Measurements from ENCODE around the gene CHD2.

CHD2 gene

DNA sequence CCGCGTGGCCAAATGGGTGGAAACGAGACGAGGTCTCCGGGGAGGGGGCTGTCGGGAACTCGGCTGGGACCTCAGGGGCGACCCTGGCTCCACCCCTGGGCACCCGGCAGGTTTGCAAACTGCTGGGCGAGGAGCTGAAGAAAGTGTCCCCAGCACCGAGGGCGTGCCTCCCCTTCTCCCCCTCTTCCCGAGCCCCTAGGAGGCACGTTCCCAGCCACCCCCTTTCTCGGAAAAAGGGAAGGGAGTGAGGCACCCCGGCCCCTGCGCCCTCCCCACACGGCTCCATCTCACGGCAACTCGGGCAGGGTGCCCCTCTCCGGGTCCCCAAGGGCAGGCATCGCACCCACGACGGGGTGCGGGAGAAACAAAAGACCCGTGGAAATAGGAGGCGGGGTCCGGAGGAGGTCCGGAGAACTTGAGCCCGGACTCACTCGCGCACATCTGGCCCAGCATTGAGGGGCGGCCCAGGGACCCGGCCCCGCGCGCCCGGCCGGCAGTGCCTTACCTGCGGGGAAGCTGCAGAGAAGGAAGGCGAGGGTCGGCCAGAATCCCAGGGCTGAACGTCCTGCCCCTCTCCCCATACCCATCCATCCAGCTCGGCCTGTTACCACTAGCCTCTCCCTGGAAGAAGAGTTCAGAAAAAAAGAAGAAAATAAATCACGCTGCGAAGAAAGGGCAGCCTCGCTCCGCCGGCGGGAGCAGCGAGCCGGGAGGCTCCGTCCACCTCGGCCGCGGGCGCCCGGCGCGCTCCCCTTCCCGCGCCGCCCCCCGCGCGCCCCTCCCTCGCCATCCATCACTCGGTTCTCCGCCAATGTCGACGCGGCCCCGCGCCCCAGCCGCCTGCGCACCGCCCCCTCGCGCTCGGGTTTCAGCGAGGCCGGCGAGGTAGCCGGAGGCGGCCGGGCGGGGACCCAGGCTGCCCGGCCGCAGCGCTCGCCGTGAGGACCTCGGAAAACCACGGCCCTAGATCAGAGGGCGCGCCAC lies 172.6 kb downstream of the CHD2 start:
- DNase-seq: no peak

- no peak for DNase-seq
These were observed 173.4 kb downstream of the CHD2 start for GRCh38 chr15:93073465-93073952.

- no peak for DNase-seq
These were observed 174.5 kb downstream of the CHD2 start for GRCh38 chr15:93074599-93074998.

GRCh38 chr15:93076217-93076616 lies 176.1 kb downstream of the CHD2 start:
- DNase-seq: no peak

DNA sequence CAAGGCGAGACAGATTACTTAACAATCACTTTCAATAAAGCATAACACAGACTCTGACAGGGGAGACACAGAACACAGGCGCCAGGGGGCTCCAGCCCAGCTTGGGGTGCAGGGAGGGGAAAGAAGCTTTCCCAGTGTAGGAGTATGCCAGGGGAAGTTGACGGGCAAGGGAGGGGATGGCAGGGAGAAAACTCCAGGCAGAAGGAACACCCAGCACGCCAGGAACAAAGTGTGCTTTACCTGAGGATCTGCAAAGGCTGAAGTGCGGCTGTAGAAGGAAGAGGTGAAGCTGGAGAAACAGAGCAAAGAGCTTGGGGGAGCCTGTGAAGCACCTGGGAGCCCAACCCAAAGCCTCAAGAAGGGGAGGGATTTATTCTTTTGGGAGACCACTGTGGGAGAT lies 176.8 kb downstream of the CHD2 start:
- no peak for DNase-seq
